ENCODE results near the gene UGCG. TPM values are rescaled to one million over a fixed set of nuclear protein-coding genes. Genes with fewer than 3 reads are reported as not detected.

UGCG gene
- total and polyA plus RNA-seq, 3 donors from 2014 or later = 13.3 to 38.6 (median 29.0) TPM

GRCh38 chr9:111970827-111971226 lies 74.2 kb downstream of the UGCG start:
- H3K9me3 ChIP-seq = no peaks in the 10 kb centered on the region
- no peak overlapping the region for H3K4me3 ChIP-seq
- WGBS, 2 donors = 96 to 97% methylated on average over 2 of the region's 2 CpGs
- intact Hi-C loops (cut with DNase I; ENCODE audit: low total_unique reads) = no loop called here
- no peaks in the 10 kb centered on the region for H3K4me1 ChIP-seq
- no peak for DNase-seq
- TF ChIP-seq CTCF (IDR thresholded peaks at IDR 0.05) (no peak), POLR2A (IDR thresholded peaks at IDR 0.05) (no peak)
- no peak overlapping the region for H3K27ac ChIP-seq
- H3K27me3 ChIP-seq = no peaks in the 10 kb centered on the region
- no peaks in the 10 kb centered on the region for H3K36me3 ChIP-seq (ENCODE audit: low read depth, missing control alignments)

- Histone ChIP-seq H3K4me3 (no peak overlapping the region), H3K9me3 (no peaks in the 10 kb centered on the region), H3K36me3 (ENCODE audit: low read depth, missing control alignments) (no peaks in the 10 kb centered on the region), H3K27me3 (no peaks in the 10 kb centered on the region), H3K4me1 (no peaks in the 10 kb centered on the region), H3K27ac (no peak overlapping the region)
- intact Hi-C loops (cut with DNase I; ENCODE audit: low total_unique reads) = no loop called here
- WGBS, 2 donors = 61 to 69% methylated on average over 12 of the region's 12 CpGs
- peak; percentile 26 for DNase-seq
- TF ChIP-seq CTCF (IDR thresholded peaks at IDR 0.05) (no peak), POLR2A (IDR thresholded peaks at IDR 0.05) (no peak)
Observed at GRCh38 chr9:111974092-111974681, 77.6 kb downstream of the UGCG start.

- Histone ChIP-seq H3K27ac (no peak overlapping the region), H3K36me3 (ENCODE audit: low read depth, missing control alignments) (no peaks in the 10 kb centered on the region), H3K9me3 (no peaks in the 10 kb centered on the region), H3K27me3 (no peaks in the 10 kb centered on the region), H3K4me3 (no peak overlapping the region), H3K4me1 (no peaks in the 10 kb centered on the region)
- 68 to 82% methylated on average over 5 of the region's 5 CpGs for WGBS, 2 donors
- TF ChIP-seq POLR2A (IDR thresholded peaks at IDR 0.05) (no peak), CTCF (IDR thresholded peaks at IDR 0.05) (no peak)
- intact Hi-C loops (cut with DNase I; ENCODE audit: low total_unique reads) = no loop called here
- DNase-seq = peak; percentile 60
Observed at GRCh38 chr9:111975709-111976108, 79.1 kb downstream of the UGCG start.

DNA sequence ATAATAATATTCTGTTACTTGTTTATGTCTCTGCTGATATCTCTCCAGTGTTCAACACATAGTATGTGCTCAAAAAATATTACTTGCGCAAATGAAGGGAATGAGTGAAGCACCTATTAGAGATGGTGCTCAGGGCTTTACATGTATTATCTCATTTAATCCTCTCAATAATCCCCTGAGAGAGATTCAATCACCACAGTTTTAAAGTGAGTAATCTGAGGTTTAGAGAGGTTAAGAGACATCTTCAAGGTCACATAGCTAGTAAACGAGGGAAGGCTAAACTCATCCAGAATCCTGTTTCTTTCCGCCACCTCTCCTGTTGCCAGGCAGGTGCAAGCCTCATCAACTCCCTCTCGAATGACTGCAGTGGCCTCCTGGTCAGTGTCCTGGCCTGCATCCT lies 82.0 kb downstream of the UGCG start:
- Histone ChIP-seq H3K27me3 (no peaks in the 10 kb centered on the region), H3K4me3 (no peak overlapping the region), H3K9me3 (no peaks in the 10 kb centered on the region), H3K4me1 (no peaks in the 10 kb centered on the region), H3K36me3 (ENCODE audit: low read depth, missing control alignments) (no peaks in the 10 kb centered on the region), H3K27ac (no peak overlapping the region)
- DNase-seq = no peak
- intact Hi-C loops (cut with DNase I; ENCODE audit: low total_unique reads) = no loop called here
- TF ChIP-seq CTCF (IDR thresholded peaks at IDR 0.05) = no peak
- WGBS, 2 donors = 50 to 78% methylated on average over 4 of the region's 4 CpGs

GRCh38 chr9:111979561-111979960 lies 82.9 kb downstream of the UGCG start:
- no peak for DNase-seq
- WGBS, 2 donors = 96 to 98% methylated on average over 3 of the region's 3 CpGs
- Histone ChIP-seq H3K27me3 (no peaks in the 10 kb centered on the region), H3K27ac (no peak overlapping the region), H3K4me3 (no peak overlapping the region), H3K36me3 (ENCODE audit: low read depth, missing control alignments) (no peaks in the 10 kb centered on the region), H3K9me3 (no peaks in the 10 kb centered on the region), H3K4me1 (no peaks in the 10 kb centered on the region)
- TF ChIP-seq CTCF (IDR thresholded peaks at IDR 0.05) = no peak
- no peak for TF ChIP-seq POLR2A (IDR thresholded peaks at IDR 0.05)
- intact Hi-C loops (cut with DNase I; ENCODE audit: low total_unique reads) = no loop called here

Data from testis (tissue), 3 donors.